Activated naive CD4-positive, alpha-beta T cell treated with anti-CD3 and anti-CD28 coated beads, Interleukin-2, amount 10 ng/mL, durations not matched to agents 7 days and 5 days (primary cell): Measurements from ENCODE around the gene TEX53.

Source experiments
- CTCF ChIA-PET: fragments of 350-600 bp; sonication (Branson Sonifier 250); formaldehyde crosslinking; loops from one replicate; lab custom pipeline; 2021; ENCODE audit warnings: antibody characterized with exemption; lab: Charles Lee
- DNase-seq: peaks from one replicate; pipeline ENCODE4 v3.0.0-alpha.2; 2020
- H3K27ac Mint-ChIP-seq: one replicate; pipeline ENCODE4 v1.8.0; 2021; ENCODE audit warnings: mild to moderate bottlenecking, moderate library complexity, mixed read lengths
- H3K27me3 Mint-ChIP-seq: one replicate; pipeline ENCODE4 v1.8.0; 2021; ENCODE audit warnings: mild to moderate bottlenecking, mixed read lengths
- H3K36me3 Mint-ChIP-seq: one replicate; pipeline ENCODE4 v1.8.0; 2021; ENCODE audit warnings: mixed read lengths
- H3K4me1 Mint-ChIP-seq: one replicate; pipeline ENCODE4 v1.8.0; 2021; ENCODE audit warnings: mixed read lengths
- H3K4me3 Mint-ChIP-seq: one replicate; pipeline ENCODE4 v1.8.0; 2021; ENCODE audit warnings: mild to moderate bottlenecking, moderate library complexity, mixed read lengths
- H3K9me3 Mint-ChIP-seq: one replicate; pipeline ENCODE4 v1.8.0; 2021; ENCODE audit warnings: mixed read lengths

Gene TEX53

GRCh38 chr9:114688909-114689610 lies 31.5 kb upstream of the TEX53 start:
- DNase-seq, result no peak
- CTCF ChIA-PET, result interaction anchor here (0.6 to 9.0 kb wide), 9 partner anchors 7 to 320 kb away, joined by 3 to 59 read pairs (median 4); partner anchors contain the start of genes TEX48 and TNFSF8
- peaks cover 28% of the 10 kb centered on the region for H3K9me3 Mint-ChIP-seq
- no peak overlapping the region for H3K4me3 Mint-ChIP-seq
- H3K27ac Mint-ChIP-seq, result peak overlapping the region; percentile 96
- peaks cover 93% of the 10 kb centered on the region for H3K4me1 Mint-ChIP-seq
- no peaks in the 10 kb centered on the region for H3K27me3 Mint-ChIP-seq
- H3K36me3 Mint-ChIP-seq, result peaks cover 45% of the 10 kb centered on the region

DNA sequence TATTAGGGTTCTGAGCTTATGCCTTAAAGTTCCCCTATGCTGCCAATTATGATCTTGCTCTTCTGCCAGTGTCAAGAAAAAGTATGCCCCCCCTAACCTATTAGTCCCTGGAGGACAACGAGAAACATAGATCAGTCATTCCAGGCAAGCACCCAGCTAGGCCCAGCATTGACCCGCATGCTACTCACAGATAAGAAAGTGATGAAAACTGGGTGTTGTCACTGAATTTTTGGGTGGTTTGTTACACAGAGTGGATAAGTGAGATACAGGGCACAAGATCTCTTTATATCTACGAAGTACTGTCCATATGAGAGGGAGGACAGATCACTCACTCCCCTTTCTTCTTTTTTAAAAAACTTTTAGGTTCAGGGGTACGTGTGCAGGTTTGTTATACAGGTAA lies 30.8 kb upstream of the TEX53 start:
- Mint-ChIP-seq H3K27me3 (no peaks in the 10 kb centered on the region), H3K9me3 (peaks cover 30% of the 10 kb centered on the region), H3K36me3 (peaks cover 48% of the 10 kb centered on the region), H3K4me3 (no peak overlapping the region), H3K4me1 (peaks cover 92% of the 10 kb centered on the region), H3K27ac (no peak overlapping the region)
- CTCF ChIA-PET, result interaction anchor here (0.7 to 7.2 kb wide), 6 partner anchors 10 to 241 kb away, joined by 3 to 46 read pairs (median 4); partner anchors contain the start of gene TNFSF8
- DNase-seq, result no peak

- no peak overlapping the region for H3K4me3 Mint-ChIP-seq
- peak overlapping the region; percentile 49 for H3K27ac Mint-ChIP-seq
- CTCF ChIA-PET, result interaction anchor here (7.2 kb wide), 1 partner anchor 50 kb away, joined by 46 read pairs; no protein-coding TSS in a partner anchor
- H3K36me3 Mint-ChIP-seq, result peaks cover 49% of the 10 kb centered on the region
- no peaks in the 10 kb centered on the region for H3K27me3 Mint-ChIP-seq
- DNase-seq, result no peak
- H3K9me3 Mint-ChIP-seq, result peaks cover 32% of the 10 kb centered on the region
- peaks cover 87% of the 10 kb centered on the region for H3K4me1 Mint-ChIP-seq
Observed at GRCh38 chr9:114687034-114687433, 29.4 kb upstream of the TEX53 start.

- DNase-seq, result no peak
Observed at GRCh38 chr9:114685951-114686350, 28.3 kb upstream of the TEX53 start.

GRCh38 chr9:114684036-114684435 lies 26.4 kb upstream of the TEX53 start:
- Mint-ChIP-seq H3K27me3 (no peaks in the 10 kb centered on the region), H3K27ac (no peak overlapping the region), H3K4me3 (no peak overlapping the region), H3K36me3 (peaks cover 42% of the 10 kb centered on the region), H3K9me3 (peaks cover 29% of the 10 kb centered on the region), H3K4me1 (peaks cover 69% of the 10 kb centered on the region)
- CTCF ChIA-PET, result interaction anchor here (4.0 to 9.3 kb wide), 4 partner anchors 9 to 332 kb away, joined by 59 to 190 read pairs (median 138); no protein-coding TSS in a partner anchor
- DNase-seq, result no peak

More at GRCh38 chr9:114685951-114686350, 28.3 kb upstream of the TEX53 start:
- Mint-ChIP-seq H3K9me3 (peaks cover 32% of the 10 kb centered on the region), H3K27me3 (no peaks in the 10 kb centered on the region), H3K27ac (peak overlapping the region; percentile 16), H3K4me1 (peaks cover 84% of the 10 kb centered on the region), H3K36me3 (peaks cover 49% of the 10 kb centered on the region), H3K4me3 (no peak overlapping the region)
- CTCF ChIA-PET, result interaction anchor here (0.7 to 2.3 kb wide), 7 partner anchors 33 to 329 kb away, joined by 3 to 13 read pairs (median 5); no protein-coding TSS in a partner anchor

DNA sequence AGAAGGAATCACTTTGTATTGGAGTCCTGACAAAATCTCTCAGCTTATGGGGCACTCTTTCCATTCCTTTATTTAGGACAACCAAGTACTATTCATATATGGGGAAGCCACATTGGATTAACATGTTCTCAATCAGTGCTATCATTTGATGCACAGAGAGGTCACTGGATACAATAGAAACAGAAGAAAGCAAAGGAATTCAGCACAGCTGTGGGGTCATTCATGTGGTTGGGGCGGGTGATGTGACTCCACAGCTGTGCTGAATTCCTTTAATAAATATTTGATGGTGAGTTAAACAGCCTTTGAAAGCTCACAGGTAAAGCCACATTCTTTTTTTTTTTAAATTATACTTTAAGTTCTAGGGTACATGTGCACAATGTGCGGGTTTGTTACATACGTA lies 25.2 kb upstream of the TEX53 start:
- Mint-ChIP-seq H3K27ac (peak overlapping the region; percentile 21), H3K4me1 (peaks cover 63% of the 10 kb centered on the region), H3K36me3 (peaks cover 30% of the 10 kb centered on the region), H3K4me3 (no peak overlapping the region), H3K27me3 (peaks cover 4% of the 10 kb centered on the region), H3K9me3 (peaks cover 19% of the 10 kb centered on the region)
- CTCF ChIA-PET, result interaction anchor here (0.7 to 9.3 kb wide), 16 partner anchors 10 to 333 kb away, joined by 3 to 190 read pairs (median 13); no protein-coding TSS in a partner anchor
- DNase-seq, result no peak

GRCh38 chr9:114681594-114682332 lies 24.2 kb upstream of the TEX53 start, which contains the start of gene TEX48:
TEX48 (minus strand) TSS chr9:114682192; CDS start chr9:114671723, 10,469 bp downstream.
- Mint-ChIP-seq H3K27ac (peak within 1 kb of the TSS; percentile 88), H3K4me1 (peaks cover 64% of the 10 kb centered on the region), H3K4me3 (no peak within 1 kb of the TSS), H3K9me3 (peaks cover 15% of the 10 kb centered on the region), H3K36me3 (peaks cover 20% of the 10 kb centered on the region), H3K27me3 (peaks cover 4% of the 10 kb centered on the region)
- peak; percentile 88 for DNase-seq
- CTCF ChIA-PET, result interaction anchor here (0.5 to 9.3 kb wide), 48 partner anchors 12 to 844 kb away, joined by 3 to 190 read pairs (median 6); no protein-coding TSS in a partner anchor

DNA sequence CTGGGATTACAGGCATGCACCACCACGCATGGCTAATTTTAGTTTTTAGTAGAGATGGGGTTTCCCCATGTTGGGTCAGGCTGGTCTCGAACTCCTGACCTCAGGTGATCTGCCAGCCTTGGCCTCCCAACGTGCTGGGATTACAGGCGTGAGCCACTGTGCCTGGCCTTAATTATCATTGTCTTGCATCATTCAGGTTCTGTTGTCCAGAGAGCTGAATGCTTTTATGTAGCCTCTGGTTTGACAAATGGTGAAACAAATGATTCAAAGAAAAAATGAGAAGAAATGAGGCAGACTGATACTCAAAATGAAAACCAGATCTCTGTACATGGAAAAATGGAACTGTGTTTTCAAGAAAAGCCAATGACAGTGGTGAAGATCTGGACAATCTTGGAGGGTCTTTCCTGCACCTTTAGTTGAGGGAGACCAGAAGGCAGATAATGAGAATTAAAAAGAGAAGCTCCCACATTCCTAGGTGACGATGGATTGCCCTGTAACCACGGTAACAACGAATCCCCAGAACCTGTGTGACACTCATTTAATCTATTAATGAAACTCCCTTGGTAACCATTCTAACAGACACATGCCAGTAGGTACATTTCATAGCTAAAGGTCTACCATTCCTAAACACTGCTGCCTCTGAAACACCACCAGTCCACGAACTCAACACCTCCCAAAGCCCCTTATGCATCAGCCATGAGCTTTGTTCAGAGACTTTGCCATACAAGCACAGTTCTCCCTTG lies 22.8 kb upstream of the TEX53 start:
- CTCF ChIA-PET, result interaction anchor here (0.5 to 9.3 kb wide), 49 partner anchors 8 to 913 kb away, joined by 3 to 190 read pairs (median 6); partner anchors contain the start of gene TNFSF8
- H3K9me3 Mint-ChIP-seq, result peaks cover 9% of the 10 kb centered on the region
- DNase-seq, result no peak
- H3K4me1 Mint-ChIP-seq, result peaks cover 52% of the 10 kb centered on the region
- no peak overlapping the region for H3K27ac Mint-ChIP-seq
- H3K27me3 Mint-ChIP-seq, result peaks cover 11% of the 10 kb centered on the region
- no peak overlapping the region for H3K4me3 Mint-ChIP-seq
- peaks cover 13% of the 10 kb centered on the region for H3K36me3 Mint-ChIP-seq

DNA sequence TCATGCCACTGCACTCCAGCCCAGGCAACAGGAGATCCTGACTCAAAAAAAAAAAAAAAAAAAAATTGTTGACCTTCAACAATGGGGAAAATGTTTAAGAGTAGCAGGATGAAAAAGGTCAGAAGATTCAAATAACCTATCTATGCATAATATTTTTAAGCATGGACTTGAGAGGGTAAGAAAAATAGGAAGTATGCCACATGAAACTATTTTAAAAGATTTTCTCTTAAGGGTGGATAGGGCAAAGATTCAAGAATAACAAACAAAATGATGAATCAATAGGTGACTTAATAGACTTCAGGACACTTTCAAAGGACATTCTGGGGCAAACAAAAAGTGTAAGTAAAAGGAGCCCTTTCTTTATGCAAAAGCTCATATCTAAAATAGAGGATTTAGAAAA lies 21.2 kb upstream of the TEX53 start:
- Mint-ChIP-seq H3K27ac (no peak overlapping the region), H3K4me1 (peaks cover 45% of the 10 kb centered on the region), H3K9me3 (peaks cover 2% of the 10 kb centered on the region), H3K27me3 (peaks cover 20% of the 10 kb centered on the region), H3K36me3 (peaks cover 6% of the 10 kb centered on the region), H3K4me3 (no peak overlapping the region)
- CTCF ChIA-PET, result interaction anchor here (3.5 to 9.3 kb wide), 4 partner anchors 12 to 337 kb away, joined by 23 to 190 read pairs (median 138); no protein-coding TSS in a partner anchor
- no peak for DNase-seq

DNA sequence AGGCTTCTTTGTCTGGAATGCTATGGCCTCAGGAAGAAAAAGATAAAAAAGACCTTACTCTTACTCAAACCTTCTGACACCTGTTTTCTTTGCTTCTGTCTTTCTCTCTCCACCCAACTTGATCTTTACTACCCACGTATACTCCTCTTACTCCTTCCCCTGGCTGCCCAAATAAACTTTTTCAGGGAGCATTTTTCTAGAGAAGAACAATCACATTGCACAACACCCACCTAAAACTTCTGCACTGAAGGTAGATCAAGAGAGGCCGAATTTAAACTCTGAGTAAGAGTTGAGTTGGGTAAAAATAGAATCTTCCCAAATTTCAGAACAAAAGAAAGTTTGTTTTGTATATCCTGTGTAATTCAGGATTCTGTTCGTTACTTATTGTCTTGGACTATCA lies 20.5 kb upstream of the TEX53 start:
- peaks cover 20% of the 10 kb centered on the region for H3K27me3 Mint-ChIP-seq
- H3K4me3 Mint-ChIP-seq, result no peak overlapping the region
- peaks cover 2% of the 10 kb centered on the region for H3K36me3 Mint-ChIP-seq
- H3K4me1 Mint-ChIP-seq, result peaks cover 39% of the 10 kb centered on the region
- no peak for DNase-seq
- no peak overlapping the region for H3K27ac Mint-ChIP-seq
- no peaks in the 10 kb centered on the region for H3K9me3 Mint-ChIP-seq
- CTCF ChIA-PET, result interaction anchor here (0.8 to 9.3 kb wide), 8 partner anchors 17 to 338 kb away, joined by 3 to 190 read pairs (median 11); no protein-coding TSS in a partner anchor

- peaks cover 34% of the 10 kb centered on the region for H3K4me1 Mint-ChIP-seq
- peaks cover 20% of the 10 kb centered on the region for H3K27me3 Mint-ChIP-seq
- H3K4me3 Mint-ChIP-seq, result no peak overlapping the region
Observed at GRCh38 chr9:114677418-114677817, 19.8 kb upstream of the TEX53 start.

DNA sequence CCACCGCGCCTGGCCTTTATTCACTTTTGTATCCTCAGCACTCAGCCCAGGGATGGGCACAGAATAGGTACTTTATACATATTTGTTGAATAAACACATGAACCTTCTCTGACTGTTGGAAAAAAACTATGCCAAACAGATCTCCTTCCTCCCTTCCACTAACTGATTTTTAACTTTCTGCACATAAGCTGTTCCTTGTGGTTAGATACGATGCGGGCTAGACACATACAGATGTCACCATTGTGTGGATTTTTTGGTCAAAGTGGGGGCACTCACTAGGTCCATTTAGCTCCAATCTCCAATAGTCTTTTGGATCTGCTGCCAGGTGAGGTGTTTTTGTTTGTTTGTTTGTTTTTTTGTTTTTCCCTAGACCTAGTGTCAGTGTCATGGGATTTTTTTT lies 19.3 kb upstream of the TEX53 start:
- DNase-seq, result no peak
- H3K36me3 Mint-ChIP-seq, result no peaks in the 10 kb centered on the region
- peaks cover 32% of the 10 kb centered on the region for H3K4me1 Mint-ChIP-seq
- no peak overlapping the region for H3K4me3 Mint-ChIP-seq
- H3K27ac Mint-ChIP-seq, result no peak overlapping the region
- H3K9me3 Mint-ChIP-seq, result no peaks in the 10 kb centered on the region
- CTCF ChIA-PET, result interaction anchor here (0.6 to 9.3 kb wide), 8 partner anchors 20 to 339 kb away, joined by 3 to 128 read pairs (median 3); no protein-coding TSS in a partner anchor
- peaks cover 20% of the 10 kb centered on the region for H3K27me3 Mint-ChIP-seq

More at GRCh38 chr9:114677418-114677817, 19.8 kb upstream of the TEX53 start:
- Mint-ChIP-seq H3K9me3 (no peaks in the 10 kb centered on the region), H3K27ac (no peak overlapping the region), H3K36me3 (no peaks in the 10 kb centered on the region)
- DNase-seq, result no peak
- CTCF ChIA-PET, result interaction anchor here (0.6 to 9.3 kb wide), 8 partner anchors 16 to 338 kb away, joined by 3 to 128 read pairs (median 4); no protein-coding TSS in a partner anchor
